CD4-positive, CD25-positive, alpha-beta regulatory T cell (primary cell): Measurements from ENCODE around the gene AGXT. TPM values are rescaled to one million over a fixed set of nuclear protein-coding genes. Genes with fewer than 3 reads are reported as not detected.

ENCODE experiments used
- ATAC-seq, 2 donors: fragments of 150-1000 bp; cut with Tn5 transposase; one replicate each; pipeline ENCODE4 v1.10.0; 2021; ENCODE audit warnings: low read depth in 2 of 2, moderate number of reproducible peaks in 2 of 2, moderate library complexity in 1 of 2
- DNase-seq, 3 donors: peaks; one replicate each; pipeline versions ENCODE4 v3.0.0 to v3.0.0-alpha.2; 2012 to 2022; ENCODE audit warnings: mixed read lengths in 1 of 3
- H3K27ac ChIP-seq: one replicate; pipeline ENCODE4 v1.7.0; 2013; ENCODE audit warnings: mild to moderate bottlenecking, low read length; ENCODE audit not compliant: insufficient read depth, poor library complexity, severe bottlenecking
- H3K27me3 ChIP-seq: one replicate; pipeline ENCODE4 v1.7.0; 2013; ENCODE audit warnings: low read length; ENCODE audit not compliant: control insufficient read depth, insufficient read depth
- H3K36me3 ChIP-seq: one replicate; pipeline ENCODE4 v1.7.0; 2013; ENCODE audit warnings: mild to moderate bottlenecking, low read length, moderate library complexity; ENCODE audit not compliant: control insufficient read depth, insufficient read depth
- H3K4me1 ChIP-seq: 2 replicates; pipeline ENCODE4 v1.7.0; 2013; ENCODE audit warnings: mild to moderate bottlenecking, low read length; ENCODE audit not compliant: insufficient read depth, control insufficient read depth, poor library complexity, severe bottlenecking
- H3K4me3 ChIP-seq: one replicate; pipeline ENCODE4 v1.7.0; 2013; ENCODE audit warnings: low read depth, mild to moderate bottlenecking, low read length, moderate library complexity
- H3K9me3 ChIP-seq, 2 experiments: 1 replicate in 1 of 2; 2 replicates in 1 of 2; pipeline ENCODE4 v1.7.0; 2013; ENCODE audit warnings: low read length in 2 of 2, mild to moderate bottlenecking in 1 of 2, moderate library complexity in 1 of 2; ENCODE audit not compliant: control insufficient read depth in 2 of 2
- H3K27ac Mint-ChIP-seq, 3 donors: one replicate each; pipeline ENCODE4 v1.8.0; 2020 to 2022; ENCODE audit warnings: mild to moderate bottlenecking in 3 of 3, mixed read lengths in 3 of 3, moderate library complexity in 2 of 3
- H3K27me3 Mint-ChIP-seq: one replicate; pipeline ENCODE4 v1.8.0; 2022; ENCODE audit warnings: mild to moderate bottlenecking, mixed read lengths
- H3K36me3 Mint-ChIP-seq: one replicate; pipeline ENCODE4 v1.8.0; 2020; ENCODE audit warnings: mixed read lengths
- H3K4me1 Mint-ChIP-seq, 4 donors: one replicate each; pipeline ENCODE4 v1.8.0; 2020 to 2022; ENCODE audit warnings: mixed read lengths in 4 of 4, mild to moderate bottlenecking in 1 of 4
- H3K4me3 Mint-ChIP-seq, 4 donors: one replicate each; pipeline ENCODE4 v1.8.0; 2020 to 2022; ENCODE audit warnings: mild to moderate bottlenecking in 4 of 4, mixed read lengths in 4 of 4, moderate library complexity in 3 of 4
- H3K9me3 Mint-ChIP-seq, 7 donors: one replicate each; pipeline ENCODE4 v1.8.0; 2020 to 2022; ENCODE audit warnings: mixed read lengths in 7 of 7, mild to moderate bottlenecking in 3 of 7, moderate library complexity in 2 of 7
- polyA plus RNA-seq, 4 donors: library from polyadenylated mRNA; unstranded; fragments of 300-500 nt; fragmentation: Illumina TruSeq; gene quantifications; one replicate each; pipeline ENCODE4 v1.2.3, GENCODE V29; 2021
- total RNA-seq: library from RNA; stranded (reverse); gene quantifications from one replicate; pipeline ENCODE4 v1.2.3, GENCODE V29; 2022

Gene AGXT
- total and polyA plus RNA-seq, 5 donors from 2014 or later, result not detected

- DNase-seq (no peak), ATAC-seq (no peak)
- Mint-ChIP-seq H3K27me3 (peaks cover 5% of the 10 kb centered on the region), H3K9me3 (no peaks in the 10 kb centered on the region), H3K27ac (no peak overlapping the region), H3K36me3 (no peaks in the 10 kb centered on the region), H3K4me3 (no peak overlapping the region), H3K4me1 (peaks cover 0 to 2% (median 1%) of the 10 kb centered on the region in 4 donors)
- H3K4me1 ChIP-seq, result no peaks in the 10 kb centered on the region
- H3K27ac ChIP-seq, result no peak overlapping the region
- no peaks in the 10 kb centered on the region for H3K36me3 ChIP-seq
- no peak overlapping the region for H3K4me3 ChIP-seq
- no peaks in the 10 kb centered on the region for H3K9me3 ChIP-seq
- H3K27me3 ChIP-seq, result no peaks in the 10 kb centered on the region
Measured at GRCh38 chr2:240922245-240922981, 53.8 kb downstream of the AGXT start.

GRCh38 chr2:240922982-240923537, 54.4 kb downstream of the AGXT start:
- DNase-seq, result no peak

GRCh38 chr2:240925191-240925567, 56.6 kb downstream of the AGXT start:
- ATAC-seq (no peak), DNase-seq (no peak)
- no peak overlapping the region for H3K27ac ChIP-seq
- no peaks in the 10 kb centered on the region for H3K27me3 ChIP-seq
- H3K36me3 ChIP-seq, result no peaks in the 10 kb centered on the region
- H3K4me3 ChIP-seq, result no peak overlapping the region
- peaks cover 0 to 2% (median 0%) of the 10 kb centered on the region in 7 donors for H3K9me3 Mint-ChIP-seq
- H3K27me3 Mint-ChIP-seq, result no peaks in the 10 kb centered on the region
- no peaks in the 10 kb centered on the region for H3K4me1 ChIP-seq
- H3K27ac Mint-ChIP-seq, result no peak overlapping the region
- no peaks in the 10 kb centered on the region for H3K9me3 ChIP-seq
- H3K4me1 Mint-ChIP-seq, result peaks cover 0 to 2% (median 1%) of the 10 kb centered on the region in 4 donors
- H3K4me3 Mint-ChIP-seq, result no peak overlapping the region
- no peaks in the 10 kb centered on the region for H3K36me3 Mint-ChIP-seq

More at GRCh38 chr2:240922982-240923537, 54.4 kb downstream of the AGXT start:
- no peak for ATAC-seq
- H3K27me3 ChIP-seq, result no peaks in the 10 kb centered on the region
- H3K4me3 ChIP-seq, result no peak overlapping the region
- H3K27ac ChIP-seq, result no peak overlapping the region
- Mint-ChIP-seq H3K27me3 (peaks cover 5% of the 10 kb centered on the region), H3K27ac (no peak overlapping the region), H3K9me3 (no peaks in the 10 kb centered on the region), H3K4me3 (no peak overlapping the region), H3K36me3 (no peaks in the 10 kb centered on the region), H3K4me1 (peaks cover 0 to 2% (median 1%) of the 10 kb centered on the region in 4 donors)
- no peaks in the 10 kb centered on the region for H3K4me1 ChIP-seq
- H3K9me3 ChIP-seq, result no peaks in the 10 kb centered on the region
- H3K36me3 ChIP-seq, result no peaks in the 10 kb centered on the region

GRCh38 chr2:240925568-240926515, 57.2 kb downstream of the AGXT start:
- no peaks in the 10 kb centered on the region for H3K27me3 Mint-ChIP-seq
- H3K9me3 Mint-ChIP-seq, result peaks cover 0 to 2% (median 0%) of the 10 kb centered on the region in 7 donors
- DNase-seq (peak in 1 of 3 donors; percentile 5), ATAC-seq (no peak)
- H3K27ac Mint-ChIP-seq, result no peak overlapping the region
- no peak overlapping the region for H3K4me3 Mint-ChIP-seq
- no peaks in the 10 kb centered on the region for H3K36me3 ChIP-seq
- H3K4me1 ChIP-seq, result no peaks in the 10 kb centered on the region
- no peaks in the 10 kb centered on the region for H3K9me3 ChIP-seq
- peaks cover 0 to 2% (median 1%) of the 10 kb centered on the region in 4 donors for H3K4me1 Mint-ChIP-seq
- no peaks in the 10 kb centered on the region for H3K36me3 Mint-ChIP-seq
- no peak overlapping the region for H3K27ac ChIP-seq
- H3K27me3 ChIP-seq, result no peaks in the 10 kb centered on the region
- no peak overlapping the region for H3K4me3 ChIP-seq

- Mint-ChIP-seq H3K4me3 (no peak overlapping the region), H3K27ac (no peak overlapping the region), H3K36me3 (no peaks in the 10 kb centered on the region), H3K4me1 (peaks cover 0 to 2% (median 1%) of the 10 kb centered on the region in 4 donors), H3K9me3 (peaks cover 0 to 2% (median 0%) of the 10 kb centered on the region in 7 donors), H3K27me3 (no peaks in the 10 kb centered on the region)
- ATAC-seq (no peak), DNase-seq (peak in 1 of 3 donors; percentile 0)
- Histone ChIP-seq H3K36me3 (no peaks in the 10 kb centered on the region), H3K9me3 (no peaks in the 10 kb centered on the region), H3K4me1 (no peaks in the 10 kb centered on the region), H3K27ac (no peak overlapping the region), H3K4me3 (no peak overlapping the region), H3K27me3 (no peaks in the 10 kb centered on the region)
Measured at GRCh38 chr2:240926516-240927389, 58.1 kb downstream of the AGXT start.

GRCh38 chr2:240927390-240927781, 58.8 kb downstream of the AGXT start:
- Mint-ChIP-seq H3K36me3 (no peaks in the 10 kb centered on the region), H3K4me3 (no peak overlapping the region), H3K9me3 (peaks cover 0 to 2% (median 0%) of the 10 kb centered on the region in 7 donors), H3K27ac (no peak overlapping the region), H3K4me1 (peaks cover 0 to 2% (median 1%) of the 10 kb centered on the region in 4 donors), H3K27me3 (no peaks in the 10 kb centered on the region)
- no peaks in the 10 kb centered on the region for H3K36me3 ChIP-seq
- ATAC-seq (no peak), DNase-seq (no peak)
- H3K27ac ChIP-seq, result no peak overlapping the region
- no peaks in the 10 kb centered on the region for H3K4me1 ChIP-seq
- no peak overlapping the region for H3K4me3 ChIP-seq
- H3K9me3 ChIP-seq, result no peaks in the 10 kb centered on the region
- H3K27me3 ChIP-seq, result no peaks in the 10 kb centered on the region
